NB4 (cell line): Measurements from ENCODE around the gene NFYA.

Experiments used
- DNase-seq: peaks from one replicate; pipeline ENCODE4 v3.0.0; 2010; ENCODE audit warnings: low read depth
- H3K4me3 ChIP-seq: one replicate; pipeline ENCODE4 v1.5.1; 2011; ENCODE audit warnings: mild to moderate bottlenecking, low read depth, low read length, moderate library complexity
- CTCF ChIP-seq: IDR thresholded peaks from one replicate; pipeline ENCODE4 v1.5.1; 2012; ENCODE audit warnings: low read depth, low read length
- MAX ChIP-seq: IDR thresholded peaks from 2 replicates; pipeline ENCODE4 v1.6.1; 2011; ENCODE audit warnings: low read depth, low read length
- MYC ChIP-seq: IDR thresholded peaks from 2 replicates; pipeline ENCODE4 v1.6.1; 2011; ENCODE audit warnings: low read depth, low read length
- POLR2A ChIP-seq: IDR thresholded peaks from 2 replicates; pipeline ENCODE4 v1.6.1; 2011; ENCODE audit warnings: mild to moderate bottlenecking; ENCODE audit not compliant: insufficient read length; ENCODE audit errors: extremely low read depth

NFYA gene

DNA sequence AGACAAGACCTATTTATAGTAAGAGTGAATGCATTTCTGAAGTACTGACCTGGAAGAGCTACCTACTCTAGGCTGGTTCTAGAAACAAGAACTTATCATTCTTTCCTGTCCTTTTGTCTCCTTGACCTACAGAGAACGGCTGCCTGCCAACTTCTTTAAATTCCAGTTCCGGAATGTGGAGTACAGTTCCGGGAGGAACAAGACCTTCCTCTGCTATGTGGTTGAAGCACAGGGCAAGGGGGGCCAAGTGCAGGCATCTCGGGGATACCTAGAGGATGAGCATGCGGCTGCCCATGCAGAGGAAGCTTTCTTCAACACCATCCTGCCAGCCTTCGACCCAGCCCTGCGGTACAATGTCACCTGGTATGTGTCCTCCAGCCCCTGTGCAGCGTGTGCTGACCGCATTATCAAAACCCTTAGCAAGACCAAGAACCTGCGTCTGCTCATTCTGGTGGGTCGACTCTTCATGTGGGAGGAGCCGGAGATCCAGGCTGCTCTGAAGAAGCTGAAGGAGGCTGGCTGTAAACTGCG lies 11.5 kb upstream of the NFYA start:
- H3K4me3 ChIP-seq, result no peak overlapping the region
- no peak for DNase-seq
- TF ChIP-seq MAX (no peak), POLR2A (no peak), MYC (no peak)

DNA sequence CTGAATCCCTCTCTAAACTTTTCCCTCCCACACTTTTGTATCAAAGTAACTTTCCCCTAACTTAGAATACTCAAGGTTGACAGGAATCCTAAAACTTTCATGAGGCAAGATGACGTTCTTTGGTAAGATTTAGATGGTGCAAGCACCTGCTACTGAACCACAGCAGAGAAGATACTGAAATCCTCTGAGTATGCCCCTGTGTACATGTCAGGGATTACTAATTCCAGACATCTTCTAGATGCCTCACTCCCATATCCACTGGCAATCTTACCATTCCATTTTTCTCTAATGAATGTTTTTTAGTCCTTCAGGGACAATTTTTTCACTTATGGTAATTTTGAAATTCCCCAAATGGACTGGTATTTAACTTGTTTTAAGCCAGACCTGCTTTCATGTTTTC lies 10.7 kb upstream of the NFYA start:
- no peak for DNase-seq
- TF ChIP-seq POLR2A (no peak), CTCF (no peak), MAX (no peak), MYC (no peak)
- no peak overlapping the region for H3K4me3 ChIP-seq

DNA sequence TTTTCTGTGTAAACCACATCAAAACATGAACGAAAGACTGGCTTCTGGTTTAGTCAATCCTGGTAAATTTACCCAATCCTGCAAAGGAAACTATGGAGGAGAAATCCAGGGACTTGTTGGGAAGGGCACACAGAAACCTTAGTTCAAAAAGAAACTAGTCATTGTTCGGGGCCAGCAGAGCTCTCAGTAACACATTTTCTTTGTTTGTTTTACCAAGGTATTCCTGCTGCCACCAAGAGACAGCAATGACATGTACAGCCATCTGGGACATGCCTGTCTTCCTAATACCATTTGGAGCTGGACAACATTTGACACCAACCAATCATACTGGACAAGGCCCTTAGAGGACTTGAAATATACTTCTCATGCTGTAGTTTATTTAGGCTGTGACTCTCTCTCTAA lies 8.9 kb upstream of the NFYA start:
- DNase-seq, result no peak
- no peak overlapping the region for H3K4me3 ChIP-seq
- TF ChIP-seq POLR2A (no peak), MAX (no peak), CTCF (no peak), MYC (no peak)

GRCh38 chr6:41064841-41065240 lies 7.9 kb upstream of the NFYA start:
- no peak for TF ChIP-seq MYC
- TF ChIP-seq MAX, result no peak
- TF ChIP-seq POLR2A, result no peak
- TF ChIP-seq CTCF, result no peak
- no peak overlapping the region for H3K4me3 ChIP-seq
- no peak for DNase-seq

GRCh38 chr6:41065550-41066026 lies 7.2 kb upstream of the NFYA start:
- TF ChIP-seq CTCF (no peak), MAX (no peak), POLR2A (no peak), MYC (no peak)
- no peak for DNase-seq
- no peak overlapping the region for H3K4me3 ChIP-seq

GRCh38 chr6:41066867-41067304 lies 5.9 kb upstream of the NFYA start:
- DNase-seq, result peak; percentile 82
- no peak overlapping the region for H3K4me3 ChIP-seq
- TF ChIP-seq POLR2A (no peak), MYC (no peak), CTCF (peak; percentile 84)
